NCI-H1436 treated with DMSO at 0.1 percent for 48 hours (cell line): ENCODE data around the gene MEF2C.

Source experiments
- DNase-seq: peaks from one replicate; lab custom pipeline; 2025; lab: John Stamatoyannopoulos, UW

The MEF2C gene

GRCh38 chr5:88674356-88675167, 208.4 kb downstream of the MEF2C start:
- DNase-seq: no peak

DNA sequence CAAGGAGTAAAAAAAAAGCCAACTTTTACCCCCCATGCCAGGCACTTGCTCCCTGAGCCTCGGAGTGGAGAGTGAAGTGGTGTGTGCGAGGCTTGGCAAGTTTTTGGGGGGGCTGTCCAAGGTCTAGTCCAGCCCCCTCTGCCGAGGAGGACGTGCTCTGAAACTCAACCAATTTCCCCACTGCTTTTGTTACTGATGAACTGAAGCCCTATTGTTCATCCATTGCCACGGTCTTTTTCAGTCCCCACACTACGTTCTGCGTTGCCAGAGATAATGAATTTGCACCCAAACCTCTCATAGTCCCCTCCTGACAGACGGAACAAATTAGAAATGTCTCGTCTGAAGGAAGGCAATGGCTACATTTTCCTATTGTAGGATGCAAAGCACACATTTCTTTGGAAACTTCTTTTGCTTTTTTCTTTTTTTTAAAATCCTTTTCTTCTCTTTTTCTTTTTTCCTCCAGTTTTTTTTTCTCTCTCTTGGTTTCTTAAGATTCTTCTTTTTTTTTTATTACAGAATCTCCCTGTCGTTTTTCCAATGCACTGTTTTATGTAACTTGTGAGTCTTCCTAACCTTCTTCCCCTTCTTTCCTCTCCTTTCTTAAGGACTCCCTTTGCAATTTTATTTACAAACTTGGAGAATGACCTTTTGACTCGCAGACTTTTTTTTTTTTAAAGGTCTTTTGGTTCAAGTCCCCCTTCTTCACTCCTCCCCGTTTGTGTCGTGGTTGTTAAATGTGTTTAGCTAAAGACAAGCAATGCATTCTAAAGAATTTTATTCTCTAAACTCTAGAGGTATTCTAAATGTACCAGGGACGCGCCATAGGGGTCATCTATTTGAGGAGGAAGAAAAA, 209.5 kb downstream of the MEF2C start:
- DNase-seq: no peak

GRCh38 chr5:88672644-88673252, 210.2 kb downstream of the MEF2C start:
- no peak for DNase-seq

DNA sequence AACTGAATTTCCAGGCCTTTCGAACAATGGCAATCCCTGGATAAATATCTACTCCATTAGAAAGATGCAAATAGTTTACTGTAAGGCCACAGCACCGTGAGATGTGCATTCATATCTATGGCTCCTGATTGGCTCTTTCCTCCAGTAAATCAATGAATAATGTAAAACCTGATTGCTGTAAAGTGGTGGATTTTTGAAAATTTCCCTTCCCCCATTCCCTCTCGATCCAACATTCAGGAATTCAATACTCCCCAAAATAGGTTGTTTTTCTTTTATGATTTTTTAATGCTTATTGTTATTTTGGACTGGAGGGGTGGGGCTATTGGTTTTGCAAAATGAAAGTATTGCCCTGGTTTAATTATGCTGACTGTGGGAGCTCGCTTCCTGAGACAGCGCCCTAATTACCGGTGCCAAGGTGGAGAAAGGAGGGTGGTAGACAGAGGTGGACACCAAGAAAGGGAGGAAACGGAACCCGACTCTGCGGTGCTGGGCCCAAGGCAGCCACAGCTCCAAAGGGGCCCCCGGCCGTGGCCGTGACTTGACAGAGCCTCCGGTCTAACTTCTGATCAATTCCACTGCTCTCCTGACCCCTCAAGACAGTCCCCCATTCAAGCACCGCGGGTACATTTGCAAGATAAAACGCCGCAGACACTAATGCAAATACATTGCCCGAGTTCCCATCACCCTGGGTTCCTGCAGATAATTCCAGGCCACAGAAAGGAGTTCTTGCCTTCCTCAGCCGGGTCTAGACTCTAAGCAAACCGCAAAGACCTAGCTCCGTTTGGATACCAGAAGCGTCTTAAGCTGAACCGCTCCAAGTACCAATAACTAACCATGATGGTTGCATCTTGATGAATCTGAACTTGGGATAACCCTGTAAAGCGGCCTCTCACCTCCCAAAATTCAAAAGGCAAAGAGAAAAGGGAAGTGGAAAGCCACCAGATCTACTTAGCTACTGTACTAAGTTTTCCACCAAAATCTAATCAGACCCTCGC, 211.2 kb downstream of the MEF2C start:
- DNase-seq: no peak

DNA sequence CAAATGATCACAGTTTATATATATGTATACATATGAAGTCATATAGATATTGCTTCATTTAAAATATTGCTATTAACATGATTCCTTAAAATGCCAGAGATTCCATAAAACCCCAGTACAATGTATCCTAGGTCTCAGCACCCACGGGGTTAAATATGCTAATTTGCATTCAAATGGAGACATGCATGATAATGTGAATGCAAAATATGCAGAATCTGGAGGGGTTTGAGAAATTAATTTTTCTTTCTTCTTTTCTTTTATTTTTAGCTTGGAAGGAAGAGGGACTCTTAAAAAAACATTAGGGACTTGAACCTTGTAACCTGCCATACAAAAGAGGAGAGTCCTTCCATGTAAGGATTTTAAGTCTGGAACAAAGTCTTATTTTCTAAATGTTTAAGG, 211.9 kb downstream of the MEF2C start:
- no peak for DNase-seq

GRCh38 chr5:88670461-88670860, 212.5 kb downstream of the MEF2C start:
- no peak for DNase-seq

- DNase-seq: no peak
Measured at GRCh38 chr5:88669371-88670050, 213.5 kb downstream of the MEF2C start.

DNA sequence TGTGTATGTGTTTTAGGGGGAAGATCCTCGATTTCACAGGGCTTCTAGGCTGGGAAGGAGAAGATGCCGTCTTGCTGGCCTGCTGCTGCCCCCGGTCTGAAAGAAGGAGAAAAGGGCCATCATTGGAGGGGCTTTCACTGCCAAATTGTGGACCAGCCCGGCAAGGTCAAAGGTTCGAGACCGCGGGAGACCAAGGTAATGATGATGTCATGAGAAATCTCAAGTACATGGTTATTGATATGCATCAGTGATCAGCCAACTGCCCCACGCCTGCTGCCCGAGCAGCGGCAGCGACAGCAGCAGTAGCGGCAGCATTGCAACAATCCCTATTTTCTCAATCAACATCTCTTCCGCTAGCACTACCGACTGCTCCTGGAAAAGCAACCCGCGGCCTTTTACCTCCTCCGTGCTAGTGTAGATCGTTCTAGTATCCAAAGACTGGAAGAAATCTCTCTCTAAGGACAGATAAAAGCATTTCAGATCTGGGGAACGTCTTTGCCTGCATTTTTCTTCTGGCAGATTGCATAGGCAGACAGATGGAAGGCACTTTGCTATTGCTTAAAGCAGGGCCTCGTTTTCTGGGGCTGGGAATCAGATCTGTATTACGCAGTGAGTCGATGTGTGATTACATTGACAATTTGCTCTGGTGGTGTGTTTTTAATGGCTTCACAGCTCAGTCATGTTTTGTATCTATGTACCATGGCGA, 215.3 kb downstream of the MEF2C start:
- no peak for DNase-seq
